Lower lobe of right lung (tissue), 2 donors: ENCODE measurements around the gene SLC19A1. TPM values are rescaled to one million over a fixed set of nuclear protein-coding genes. Genes with fewer than 3 reads are reported as not detected.

Experiments used
- ATAC-seq, 2 donors: fragments of 200-7000 bp; cut with Tn5 transposase; one replicate each; pipeline ENCODE4 v1.9.1; 2020 to 2022; ENCODE audit warnings: mild to moderate bottlenecking in 2 of 2, moderate library complexity in 2 of 2
- DNase-seq: peaks from one replicate; pipeline ENCODE4 v3.0.0-alpha.2; 2020
- H3K27ac ChIP-seq: fragments of 200-600 bp; one replicate; pipeline ENCODE4 v1.8.0; 2022
- H3K27me3 ChIP-seq: fragments of 200-600 bp; one replicate; pipeline ENCODE4 v1.8.0; 2022; ENCODE audit warnings: low read depth
- H3K36me3 ChIP-seq: fragments of 200-600 bp; one replicate; pipeline ENCODE4 v1.8.0; 2022; ENCODE audit warnings: mild to moderate bottlenecking
- H3K4me1 ChIP-seq: fragments of 200-600 bp; one replicate; pipeline ENCODE4 v1.8.0; 2022
- H3K4me3 ChIP-seq: fragments of 200-600 bp; one replicate; pipeline ENCODE4 v1.8.0; 2022; ENCODE audit warnings: mild to moderate bottlenecking
- H3K9me3 ChIP-seq: fragments of 200-600 bp; one replicate; pipeline ENCODE4 v1.8.0; 2022
- CTCF ChIP-seq: fragments of 200-600 bp; IDR thresholded peaks from one replicate; pipeline ENCODE4 v1.8.0; 2022; ENCODE audit warnings: antibody characterized with exemption, mild to moderate bottlenecking
- intact Hi-C: fragments of 100-400 bp; cut with DNase I; formaldehyde crosslinking; loops from one replicate; pipeline ENCODE4 v1.11.0; 2022
- total RNA-seq: library from RNA; stranded (reverse); fragmentation: NEBNext Ultra II Directional; extraction: Animal tissue kit (Norgen Biotek cat#: 25700); gene quantifications from one replicate; pipeline ENCODE4 v1.2.1, GENCODE V29; 2021
- donor health status: DM: no; HTN: yes; CAD: no; lungs with severe emphysema.

SLC19A1 gene
- total RNA-seq, 1 donor from 2014 or later = 50.7 TPM

- peaks cover 10% of the 10 kb centered on the region for H3K27me3 ChIP-seq
- H3K36me3 ChIP-seq = no peaks in the 10 kb centered on the region
- no peak for ATAC-seq
- TF ChIP-seq CTCF = no peak
- H3K4me1 ChIP-seq = peaks cover 10% of the 10 kb centered on the region
- DNase-seq = peak; percentile 30
- no peak overlapping the region for H3K27ac ChIP-seq
- H3K9me3 ChIP-seq = no peaks in the 10 kb centered on the region
- intact Hi-C loops = no loop called here
- no peak overlapping the region for H3K4me3 ChIP-seq
Observed at GRCh38 chr21:45575304-45575992, 33.2 kb upstream of the SLC19A1 start.

- Histone ChIP-seq H3K4me1 (peaks cover 10% of the 10 kb centered on the region), H3K36me3 (no peaks in the 10 kb centered on the region), H3K9me3 (no peaks in the 10 kb centered on the region), H3K27ac (no peak overlapping the region), H3K27me3 (peaks cover 4% of the 10 kb centered on the region), H3K4me3 (no peak overlapping the region)
- intact Hi-C loops = no loop called here
- no peak for TF ChIP-seq CTCF
- DNase-seq (peak; percentile 41), ATAC-seq (no peak)
Observed at GRCh38 chr21:45574691-45575090, 32.5 kb upstream of the SLC19A1 start.

GRCh38 chr21:45574081-45574501, 31.9 kb upstream of the SLC19A1 start:
- peak; percentile 32 for DNase-seq

GRCh38 chr21:45573452-45574035, 31.3 kb upstream of the SLC19A1 start:
- no peak overlapping the region for H3K4me3 ChIP-seq
- H3K4me1 ChIP-seq = peaks cover 10% of the 10 kb centered on the region
- H3K9me3 ChIP-seq = no peaks in the 10 kb centered on the region
- peak in 1 of 2 donors; percentile 72 for ATAC-seq
- no peak overlapping the region for H3K27ac ChIP-seq
- peaks cover 4% of the 10 kb centered on the region for H3K27me3 ChIP-seq
- DNase-seq = peak; percentile 34
- no peaks in the 10 kb centered on the region for H3K36me3 ChIP-seq
- intact Hi-C loops = no loop called here
- TF ChIP-seq CTCF = no peak

More at GRCh38 chr21:45574081-45574501, 31.9 kb upstream of the SLC19A1 start:
- TF ChIP-seq CTCF = no peak
- Histone ChIP-seq H3K36me3 (no peaks in the 10 kb centered on the region), H3K27me3 (peaks cover 4% of the 10 kb centered on the region), H3K4me1 (peaks cover 10% of the 10 kb centered on the region), H3K9me3 (no peaks in the 10 kb centered on the region), H3K27ac (no peak overlapping the region), H3K4me3 (no peak overlapping the region)
- ATAC-seq = no peak
- intact Hi-C loops = no loop called here

- ATAC-seq (peak in 1 of 2 donors; percentile 31), DNase-seq (no peak)
- no peak for TF ChIP-seq CTCF
- Histone ChIP-seq H3K9me3 (no peaks in the 10 kb centered on the region), H3K27me3 (no peaks in the 10 kb centered on the region), H3K4me3 (no peak overlapping the region), H3K36me3 (no peaks in the 10 kb centered on the region), H3K4me1 (peaks cover 5% of the 10 kb centered on the region), H3K27ac (no peak overlapping the region)
- intact Hi-C loops = no loop called here
Observed at GRCh38 chr21:45572783-45573451, 30.7 kb upstream of the SLC19A1 start.
